ENCODE measurements around the gene DHX35. TPM values are rescaled to one million over a fixed set of nuclear protein-coding genes. Genes with fewer than 3 reads are reported as not detected.
A peak's percentile ranks its signal among the peaks of the same experiment; 100 is the strongest.

DHX35 gene
- polyA plus RNA-seq, 6 donors from 2014 or later: 2.2 to 7.4 (median 4.7) TPM

DNA sequence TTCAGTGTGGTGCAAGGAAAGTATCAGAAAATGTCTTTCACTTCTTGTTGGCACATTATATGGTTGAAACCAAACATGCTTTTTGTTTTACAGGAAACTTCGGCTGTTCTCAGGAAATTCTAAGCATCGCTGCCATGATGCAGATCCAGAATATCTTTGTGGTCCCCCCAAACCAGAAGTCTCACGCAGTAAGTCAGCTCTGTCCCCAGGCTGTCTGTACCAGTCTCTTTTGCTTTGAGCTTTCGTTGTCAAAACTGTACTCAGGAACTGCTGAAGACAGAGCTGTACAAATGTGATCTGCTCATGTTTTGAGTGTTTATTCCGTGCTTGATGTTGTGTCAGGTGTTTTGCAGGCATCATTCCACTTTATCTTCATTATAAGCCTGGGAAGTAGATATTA, 59.6 kb downstream of the DHX35 start:
- Mint-ChIP-seq H3K9me3 (no peaks in the 10 kb centered on the region), H3K4me1 (no peaks in the 10 kb centered on the region), H3K36me3 (peaks cover 17 to 20% of the 10 kb centered on the region in 2 donors), H3K4me3 (no peak overlapping the region), H3K27ac (no peak overlapping the region), H3K27me3 (no peaks in the 10 kb centered on the region)
- DNase-seq (no peak), ATAC-seq (ENCODE audit: low read depth in 2 of 2) (no peak)

DNA sequence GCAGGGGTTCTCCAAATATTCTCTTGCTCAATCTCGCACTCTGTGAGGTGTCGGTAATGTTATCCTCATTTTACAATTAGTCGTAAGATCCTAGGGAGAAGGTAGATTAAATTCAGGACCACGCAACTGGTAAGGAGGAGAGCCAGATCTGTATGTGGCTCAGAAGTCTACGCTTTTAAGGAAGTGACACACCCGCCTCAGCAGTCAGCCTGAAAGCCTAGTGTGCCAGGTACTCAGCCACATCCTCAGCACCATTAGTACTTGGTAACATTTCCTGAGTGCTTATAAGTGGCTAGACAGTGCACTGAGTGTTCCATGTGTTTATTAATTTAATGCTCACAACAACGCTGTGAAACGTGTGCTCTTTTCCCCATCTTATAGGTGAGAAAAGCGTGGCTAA, 63.7 kb downstream of the DHX35 start:
- Mint-ChIP-seq H3K4me3 (no peak overlapping the region), H3K4me1 (no peaks in the 10 kb centered on the region), H3K9me3 (no peaks in the 10 kb centered on the region), H3K27ac (no peak overlapping the region), H3K27me3 (no peaks in the 10 kb centered on the region), H3K36me3 (peaks cover 0 to 18% of the 10 kb centered on the region in 2 donors)
- ATAC-seq (ENCODE audit: low read depth in 2 of 2): no peak
- DNase-seq: no peak

DNA sequence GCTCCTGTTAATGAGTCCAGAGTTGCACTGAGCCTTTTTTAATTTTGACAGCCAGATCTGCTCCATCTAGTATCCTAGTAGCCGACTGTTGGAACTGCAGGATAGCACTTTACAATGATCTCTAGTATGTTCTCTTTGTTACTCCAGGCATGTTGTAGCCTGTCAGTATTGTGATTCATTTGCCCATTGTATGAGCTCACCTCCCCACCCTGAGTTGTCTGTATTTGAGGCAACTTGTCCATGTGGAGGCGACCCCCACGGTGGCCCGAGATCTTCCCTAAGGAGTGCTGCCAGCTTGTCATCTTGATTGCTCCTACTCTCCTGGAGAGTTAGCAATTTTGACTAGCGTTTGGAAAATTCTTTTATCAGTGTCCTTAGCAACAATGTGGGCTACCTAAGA, 67.2 kb downstream of the DHX35 start:
- ATAC-seq (ENCODE audit: low read depth in 2 of 2) (no peak), DNase-seq (no peak)
- Mint-ChIP-seq H3K4me3 (no peak overlapping the region), H3K27me3 (no peaks in the 10 kb centered on the region), H3K4me1 (no peaks in the 10 kb centered on the region), H3K36me3 (peaks cover 0 to 16% of the 10 kb centered on the region in 2 donors), H3K9me3 (no peaks in the 10 kb centered on the region), H3K27ac (peak overlapping the region in 2 of 6 donors; percentile 16 to 54)

DNA sequence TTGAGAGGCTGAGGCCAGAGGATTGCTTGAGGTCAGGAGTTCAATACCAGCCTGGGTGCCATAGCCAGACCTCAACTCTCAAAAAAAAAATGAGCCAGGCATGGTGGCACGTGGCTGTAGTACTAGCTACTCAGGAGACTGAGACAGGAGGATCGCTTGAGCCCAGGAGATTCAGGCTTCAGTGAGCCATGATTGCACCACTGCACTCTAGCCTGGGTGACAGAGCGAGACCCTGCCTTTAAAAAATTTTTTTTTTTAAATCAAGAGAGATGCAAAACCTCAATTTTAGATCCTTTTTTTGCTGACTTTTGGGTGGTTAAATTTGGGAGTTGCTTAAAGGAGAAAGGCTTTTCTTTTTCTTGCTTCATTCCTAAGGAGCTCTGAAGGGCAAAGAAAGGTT, 70.9 kb downstream of the DHX35 start:
- H3K36me3 Mint-ChIP-seq: peaks cover 7 to 15% of the 10 kb centered on the region in 2 donors
- ATAC-seq (ENCODE audit: low read depth in 2 of 2) (no peak), DNase-seq (no peak)
- H3K4me3 Mint-ChIP-seq: peak overlapping the region in 1 of 8 donors; percentile 21
- H3K27ac Mint-ChIP-seq: no peak overlapping the region
- no peaks in the 10 kb centered on the region for H3K27me3 Mint-ChIP-seq
- no peaks in the 10 kb centered on the region for H3K9me3 Mint-ChIP-seq
- H3K4me1 Mint-ChIP-seq: no peaks in the 10 kb centered on the region

DNA sequence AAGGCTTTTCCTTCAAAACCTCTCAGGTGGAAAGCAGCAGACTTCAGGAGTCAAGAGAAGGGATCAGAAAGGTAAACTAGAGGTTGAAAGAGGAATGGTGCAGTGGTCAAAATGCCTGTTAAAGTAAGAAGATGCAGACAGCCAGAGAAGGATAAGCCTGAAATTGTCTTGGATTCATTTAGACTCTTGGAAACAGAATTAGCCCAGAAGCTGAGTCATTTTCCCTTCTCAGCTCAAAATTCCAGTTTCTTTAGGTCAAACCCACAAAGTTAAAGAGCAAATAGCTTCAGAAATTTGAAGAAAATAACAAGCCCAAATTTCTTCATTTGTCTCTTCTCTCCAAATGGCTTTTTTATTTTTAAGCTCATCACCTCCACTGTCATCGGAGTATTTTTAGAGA, 73.9 kb downstream of the DHX35 start:
- H3K36me3 Mint-ChIP-seq: peaks cover 7 to 9% of the 10 kb centered on the region in 2 donors
- DNase-seq (no peak), ATAC-seq (ENCODE audit: low read depth in 2 of 2) (no peak)
- no peak overlapping the region for H3K4me3 Mint-ChIP-seq
- no peaks in the 10 kb centered on the region for H3K27me3 Mint-ChIP-seq
- H3K4me1 Mint-ChIP-seq: no peaks in the 10 kb centered on the region
- no peaks in the 10 kb centered on the region for H3K9me3 Mint-ChIP-seq
- peak overlapping the region in 1 of 6 donors; percentile 22 for H3K27ac Mint-ChIP-seq

DNA sequence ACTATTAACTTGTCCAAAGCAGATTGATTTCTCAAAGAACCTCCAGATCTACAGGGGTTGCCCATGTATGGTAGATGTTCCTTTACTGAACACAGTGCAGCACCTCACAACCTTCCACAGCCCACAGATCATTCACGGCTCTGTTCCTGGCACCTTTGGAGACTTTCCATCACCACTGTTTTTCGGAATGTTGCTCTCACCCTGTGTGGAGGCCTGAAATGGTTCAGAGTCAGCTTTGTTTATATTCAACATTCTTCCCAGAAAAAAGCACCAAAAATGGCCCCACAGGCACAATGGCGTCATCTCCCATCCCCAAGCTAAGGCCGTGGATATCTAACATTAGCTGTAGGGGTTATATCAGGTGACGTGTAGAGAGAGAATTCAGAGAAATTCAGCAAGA, 74.7 kb downstream of the DHX35 start:
- no peaks in the 10 kb centered on the region for H3K4me1 Mint-ChIP-seq
- H3K27me3 Mint-ChIP-seq: no peaks in the 10 kb centered on the region
- no peak for ATAC-seq (ENCODE audit: low read depth in 2 of 2)
- peaks cover 7 to 9% of the 10 kb centered on the region in 2 donors for H3K36me3 Mint-ChIP-seq
- no peak overlapping the region for H3K27ac Mint-ChIP-seq
- no peak overlapping the region for H3K4me3 Mint-ChIP-seq
- no peak for DNase-seq
- H3K9me3 Mint-ChIP-seq: no peaks in the 10 kb centered on the region

DNA sequence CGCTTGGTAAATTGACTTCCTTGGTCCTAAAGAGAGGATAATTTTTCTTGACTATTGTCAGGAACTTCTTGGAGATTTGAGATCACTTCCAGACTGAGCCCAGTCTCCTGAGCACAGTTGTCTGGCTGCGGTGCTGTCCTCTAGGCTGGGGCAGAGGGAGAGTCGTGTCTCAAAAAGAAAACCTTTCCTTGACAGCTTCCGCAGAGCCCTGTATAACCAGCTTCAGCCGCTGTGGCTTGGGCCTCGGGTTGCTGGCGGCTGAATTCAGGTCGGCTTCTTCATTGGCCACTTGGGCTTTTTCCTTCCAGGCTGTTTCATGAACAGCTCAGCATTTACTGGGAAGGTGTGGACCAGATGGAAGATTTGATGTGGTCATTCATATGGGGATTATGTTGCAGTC, 75.9 kb downstream of the DHX35 start:
- ATAC-seq (ENCODE audit: low read depth in 2 of 2) (no peak), DNase-seq (no peak)
- no peaks in the 10 kb centered on the region for H3K9me3 Mint-ChIP-seq
- H3K27ac Mint-ChIP-seq: no peak overlapping the region
- H3K36me3 Mint-ChIP-seq: peaks cover 13 to 14% of the 10 kb centered on the region in 2 donors
- no peaks in the 10 kb centered on the region for H3K27me3 Mint-ChIP-seq
- no peaks in the 10 kb centered on the region for H3K4me1 Mint-ChIP-seq
- no peak overlapping the region for H3K4me3 Mint-ChIP-seq

DNA sequence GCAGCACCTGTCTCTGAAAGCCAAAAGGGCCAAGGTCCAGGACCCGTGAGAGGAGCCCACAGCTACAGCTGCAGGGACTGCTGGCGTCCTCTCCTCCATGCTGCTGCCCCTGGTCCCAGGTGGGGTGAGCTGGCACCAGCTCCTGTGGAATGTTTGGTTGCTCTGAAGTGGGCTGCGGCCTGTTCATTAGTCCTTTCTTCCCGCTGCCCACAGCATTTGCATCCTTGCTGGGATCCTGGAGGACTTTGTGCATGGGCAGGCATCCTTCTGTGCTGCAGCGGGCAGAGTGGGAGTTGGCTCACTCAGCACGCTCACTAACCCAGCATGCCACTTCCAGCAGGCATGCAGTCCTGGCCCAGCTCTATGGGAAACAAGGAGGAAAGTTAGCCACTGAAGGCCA, 76.4 kb downstream of the DHX35 start:
- Mint-ChIP-seq H3K9me3 (no peaks in the 10 kb centered on the region), H3K4me3 (no peak overlapping the region), H3K27ac (no peak overlapping the region), H3K36me3 (peaks cover 14 to 16% of the 10 kb centered on the region in 2 donors), H3K4me1 (no peaks in the 10 kb centered on the region), H3K27me3 (no peaks in the 10 kb centered on the region)
- ATAC-seq (ENCODE audit: low read depth in 2 of 2) (no peak), DNase-seq (no peak)

DNA sequence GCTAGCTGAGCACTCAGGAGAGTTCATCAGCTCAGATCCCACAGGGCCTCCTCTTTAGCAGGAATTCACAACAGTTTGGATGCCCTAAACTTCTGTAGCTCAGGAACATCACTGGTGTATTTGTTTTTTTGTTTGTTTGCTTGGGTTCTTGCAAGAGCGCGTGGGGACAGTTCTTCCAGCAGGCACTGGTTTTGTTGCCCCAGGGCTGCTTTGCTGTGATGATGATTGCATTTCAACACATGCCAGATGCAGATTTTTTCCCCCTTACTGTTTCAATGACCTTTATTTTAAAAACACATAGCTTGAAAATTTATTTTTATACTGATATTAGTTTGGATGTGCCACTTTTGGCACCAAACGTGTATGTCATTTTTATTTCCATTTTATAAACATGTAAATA, 77.1 kb downstream of the DHX35 start:
- Mint-ChIP-seq H3K4me1 (no peaks in the 10 kb centered on the region), H3K27me3 (no peaks in the 10 kb centered on the region), H3K27ac (no peak overlapping the region), H3K4me3 (no peak overlapping the region), H3K36me3 (peaks cover 14 to 17% of the 10 kb centered on the region in 2 donors), H3K9me3 (no peaks in the 10 kb centered on the region)
- no peak for ATAC-seq (ENCODE audit: low read depth in 2 of 2)
- no peak for DNase-seq

DNA sequence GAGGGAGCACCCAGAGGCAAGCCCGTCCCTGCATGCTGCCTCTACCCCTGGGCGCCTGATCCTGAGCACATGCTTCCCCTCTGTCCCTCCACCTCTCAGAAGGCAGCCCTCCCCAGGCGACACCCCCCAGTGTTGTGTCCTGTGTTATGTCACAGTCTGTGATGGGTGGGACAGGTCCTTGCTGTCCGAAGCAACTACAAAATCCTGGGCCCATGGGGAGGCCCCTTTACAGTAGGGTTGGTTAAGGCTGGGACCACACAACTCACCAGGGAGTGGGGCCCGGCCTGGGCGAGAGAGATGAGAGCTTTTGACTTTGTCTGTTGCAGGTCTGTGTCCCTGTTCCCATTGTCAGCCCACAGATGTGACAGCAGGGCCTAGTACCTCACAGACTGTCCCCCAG, 78.0 kb downstream of the DHX35 start:
- H3K27me3 Mint-ChIP-seq: no peaks in the 10 kb centered on the region
- ATAC-seq (ENCODE audit: low read depth in 2 of 2) (no peak), DNase-seq (no peak)
- H3K27ac Mint-ChIP-seq: no peak overlapping the region
- no peaks in the 10 kb centered on the region for H3K4me1 Mint-ChIP-seq
- H3K36me3 Mint-ChIP-seq: peaks cover 14 to 17% of the 10 kb centered on the region in 2 donors
- no peak overlapping the region for H3K4me3 Mint-ChIP-seq
- no peaks in the 10 kb centered on the region for H3K9me3 Mint-ChIP-seq

DNA sequence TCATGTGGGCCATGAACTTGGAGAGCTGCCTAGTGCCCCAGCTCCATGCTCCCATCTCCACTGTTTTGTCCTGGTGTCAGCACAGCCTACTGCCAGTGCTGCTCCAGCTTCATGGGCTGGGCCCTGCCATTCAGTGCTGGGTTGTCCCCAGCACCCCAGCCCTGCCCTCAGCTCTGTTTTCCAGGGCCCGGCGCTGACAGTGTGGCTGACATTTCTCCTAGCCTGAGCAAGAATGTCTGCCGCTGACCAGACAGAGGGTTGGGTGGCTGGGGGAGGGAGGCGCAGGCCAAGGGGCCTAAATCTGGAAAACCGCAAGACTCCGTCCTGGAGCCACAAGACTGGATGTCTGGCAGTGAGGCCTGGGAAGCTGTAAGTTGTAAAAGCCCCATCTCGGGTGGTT, 78.9 kb downstream of the DHX35 start:
- Mint-ChIP-seq H3K9me3 (no peaks in the 10 kb centered on the region), H3K4me1 (no peaks in the 10 kb centered on the region), H3K27ac (no peak overlapping the region), H3K27me3 (no peaks in the 10 kb centered on the region), H3K4me3 (peak overlapping the region in 1 of 8 donors; percentile 22), H3K36me3 (peaks cover 8 to 13% of the 10 kb centered on the region in 2 donors)
- ATAC-seq (ENCODE audit: low read depth in 2 of 2) (no peak), DNase-seq (no peak)

DNA sequence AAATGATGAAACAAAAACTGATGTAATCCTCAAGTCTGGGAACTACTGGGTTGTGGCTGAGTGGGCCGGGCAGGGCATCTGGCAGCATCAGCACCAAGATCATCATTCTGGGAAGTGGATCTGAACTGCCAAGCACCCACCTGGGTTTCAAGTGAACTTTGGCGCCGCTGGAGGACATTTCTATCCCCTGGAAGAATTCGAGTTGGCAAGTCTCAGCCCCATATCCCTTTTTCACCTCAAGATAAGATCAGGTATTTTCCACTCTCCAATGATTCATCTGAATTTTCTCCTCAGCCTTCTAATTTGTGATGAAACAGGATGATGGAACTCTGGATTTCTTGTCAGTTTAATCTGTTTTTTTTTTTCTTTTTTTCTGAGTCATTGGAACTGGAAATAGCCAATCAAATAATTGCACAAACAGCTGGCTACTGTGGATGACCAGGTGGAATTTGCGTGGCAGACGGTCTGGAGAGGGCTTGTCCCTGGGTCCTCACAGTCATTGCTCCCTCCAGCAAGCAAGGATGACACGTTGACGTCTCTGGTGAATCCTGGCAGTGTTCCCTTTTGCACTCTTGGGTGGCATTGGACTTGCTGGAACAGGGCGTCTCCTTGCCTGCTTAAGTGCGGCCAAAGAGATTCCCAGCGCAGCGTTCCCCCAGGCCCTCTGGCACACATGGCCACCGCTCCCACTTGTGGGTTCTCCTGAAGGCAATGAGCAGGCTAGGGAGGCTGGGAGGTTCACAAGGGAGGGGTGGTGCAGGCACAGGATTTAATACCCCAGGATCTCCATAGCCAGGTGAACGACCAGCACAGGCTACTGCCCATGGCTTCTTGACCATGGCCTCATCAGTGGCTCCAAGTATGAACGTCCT, 80.4 kb downstream of the DHX35 start:
- no peaks in the 10 kb centered on the region for H3K4me1 Mint-ChIP-seq
- H3K27me3 Mint-ChIP-seq: no peaks in the 10 kb centered on the region
- ATAC-seq (ENCODE audit: low read depth in 2 of 2) (no peak), DNase-seq (no peak)
- no peaks in the 10 kb centered on the region for H3K9me3 Mint-ChIP-seq
- H3K36me3 Mint-ChIP-seq: peaks cover 6 to 9% of the 10 kb centered on the region in 2 donors
- no peak overlapping the region for H3K27ac Mint-ChIP-seq
- H3K4me3 Mint-ChIP-seq: no peak overlapping the region

DNA sequence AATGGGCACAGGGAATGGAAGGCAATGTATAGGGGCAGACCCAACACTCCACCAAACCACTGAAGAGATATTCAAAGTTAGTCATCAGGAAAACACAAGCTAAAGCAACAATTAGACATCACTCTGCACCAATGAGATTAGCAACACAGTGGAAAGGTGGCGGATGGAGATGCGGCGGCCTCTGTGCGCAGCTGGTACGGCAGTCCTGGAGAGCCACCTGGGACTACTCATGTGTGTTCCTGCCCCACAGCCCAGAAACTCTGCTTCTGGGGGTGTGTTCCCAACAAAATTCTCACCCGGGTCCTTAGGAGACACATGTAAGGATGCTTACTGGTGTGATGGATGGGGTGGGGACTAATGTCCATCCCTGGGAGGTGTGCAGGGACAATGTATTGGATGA, 82.4 kb downstream of the DHX35 start:
- Mint-ChIP-seq H3K4me3 (no peak overlapping the region), H3K9me3 (no peaks in the 10 kb centered on the region)
- DNase-seq: no peak

DNA sequence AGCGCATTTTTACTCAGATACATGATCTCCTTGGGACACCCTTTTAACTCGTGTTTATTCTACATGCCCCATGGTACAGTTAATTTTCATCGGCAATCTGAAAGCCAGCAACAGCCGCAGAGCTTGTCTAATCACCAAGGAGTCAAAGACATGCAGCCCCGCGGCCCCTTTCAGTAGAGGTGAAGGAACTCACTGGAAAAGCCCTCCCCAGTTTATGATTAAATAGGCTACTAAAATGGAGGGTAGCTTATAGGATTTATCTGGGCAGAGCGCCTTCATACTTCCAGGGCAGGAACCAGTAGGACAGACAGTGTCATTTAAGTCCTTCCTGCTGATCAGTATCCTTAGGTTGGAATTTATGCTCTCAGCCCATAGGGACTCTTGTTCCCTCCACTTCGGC, 83.5 kb downstream of the DHX35 start:
- H3K36me3 Mint-ChIP-seq: peaks cover 6 to 8% of the 10 kb centered on the region in 2 donors
- no peak overlapping the region for H3K4me3 Mint-ChIP-seq
- H3K27ac Mint-ChIP-seq: peak overlapping the region in 1 of 6 donors; percentile 81
- peaks cover 0 to 6% (median 4%) of the 10 kb centered on the region in 3 donors for H3K4me1 Mint-ChIP-seq
- DNase-seq (no peak), ATAC-seq (ENCODE audit: low read depth in 2 of 2) (no peak)
- H3K27me3 Mint-ChIP-seq: no peaks in the 10 kb centered on the region
- no peaks in the 10 kb centered on the region for H3K9me3 Mint-ChIP-seq

More for the DNA sequence above, 82.4 kb downstream of the DHX35 start:
- no peak for ATAC-seq (ENCODE audit: low read depth in 2 of 2)
- Mint-ChIP-seq H3K27ac (no peak overlapping the region), H3K36me3 (peaks cover 6 to 8% of the 10 kb centered on the region in 2 donors), H3K27me3 (no peaks in the 10 kb centered on the region), H3K4me1 (peaks cover 0 to 3% (median under 1%) of the 10 kb centered on the region in 3 donors)
